ENCODE data around the gene SLC37A1.

SLC37A1 gene

DNA sequence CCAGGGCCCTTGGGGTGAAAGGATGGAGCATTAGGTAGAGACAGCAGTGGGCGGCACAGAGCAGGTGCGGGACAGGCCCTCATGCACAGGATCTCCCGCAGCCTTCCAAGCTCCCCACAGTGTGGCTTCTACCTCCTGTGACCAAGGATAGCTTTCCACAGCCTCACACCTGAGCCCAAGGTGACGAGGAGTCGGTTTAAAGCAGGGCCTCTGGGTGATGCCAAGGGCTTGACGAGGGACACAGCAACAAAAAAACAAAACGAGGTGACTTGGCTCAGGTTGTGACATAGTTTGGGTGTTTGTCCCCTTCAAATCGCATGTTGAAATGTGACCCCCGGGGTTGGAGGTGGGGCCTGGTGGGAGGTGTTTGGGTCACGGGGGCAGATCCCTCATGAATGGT lies 32.9 kb upstream of the SLC37A1 start:
- no peak for DNase-seq

DNA sequence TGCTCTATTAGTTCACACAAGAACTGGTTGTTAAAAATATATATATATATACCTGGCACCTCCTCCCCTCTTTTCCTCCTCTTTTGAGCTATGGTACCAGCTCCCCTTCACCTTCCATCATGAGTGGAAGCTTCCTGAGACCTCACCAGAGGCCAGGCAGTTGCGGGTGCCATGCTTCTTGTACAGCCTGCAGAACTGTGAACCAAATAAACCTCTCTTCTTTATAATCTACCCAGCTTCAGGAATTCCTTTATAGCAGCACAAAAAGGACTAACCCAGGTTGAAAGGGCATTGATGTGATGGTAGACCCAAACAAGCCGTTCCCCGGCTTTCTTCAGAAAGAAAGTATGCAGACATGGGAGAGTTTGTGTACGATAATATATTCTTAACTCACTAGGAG lies 32.5 kb upstream of the SLC37A1 start:
- no peak for DNase-seq

DNA sequence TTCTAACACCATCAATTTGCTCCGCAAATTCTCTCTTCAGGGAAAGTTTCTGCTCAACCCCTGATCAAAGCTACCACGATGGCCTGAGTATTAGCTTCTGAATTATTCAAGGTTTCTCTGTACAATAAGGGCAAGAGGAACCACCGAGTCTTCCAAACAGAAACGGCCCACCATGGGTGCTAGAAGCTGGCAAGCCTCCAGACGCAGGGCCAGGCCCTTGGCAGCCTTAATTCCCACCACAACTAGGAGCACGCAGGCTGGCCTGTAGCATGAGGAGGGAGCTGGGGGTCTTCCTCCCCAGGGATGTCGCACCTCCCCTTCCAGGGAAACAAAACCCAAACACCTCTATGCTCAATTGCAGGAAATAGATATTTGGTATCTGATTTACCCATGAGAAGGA lies 28.7 kb upstream of the SLC37A1 start:
- no peak for DNase-seq

DNA sequence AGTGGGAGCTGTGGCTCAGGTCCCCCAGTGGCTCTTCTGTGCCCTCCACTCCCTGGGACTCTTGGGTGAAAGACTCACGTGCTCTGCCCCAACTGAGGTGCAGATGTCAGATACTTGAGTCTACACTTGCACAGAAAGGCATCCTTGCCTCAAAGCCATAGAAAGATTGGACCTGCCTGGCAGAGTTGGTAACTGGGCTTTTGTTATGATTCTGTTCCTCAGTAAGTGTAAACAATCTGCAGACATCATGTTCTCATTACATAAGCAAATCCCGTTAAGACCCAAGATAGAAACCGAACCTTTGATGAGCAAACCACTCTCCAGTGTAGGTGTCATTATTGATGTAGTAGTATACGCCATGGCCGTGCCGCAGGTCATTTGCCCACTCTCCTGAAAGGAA lies 27.6 kb upstream of the SLC37A1 start:
- DNase-seq: no peak

DNA sequence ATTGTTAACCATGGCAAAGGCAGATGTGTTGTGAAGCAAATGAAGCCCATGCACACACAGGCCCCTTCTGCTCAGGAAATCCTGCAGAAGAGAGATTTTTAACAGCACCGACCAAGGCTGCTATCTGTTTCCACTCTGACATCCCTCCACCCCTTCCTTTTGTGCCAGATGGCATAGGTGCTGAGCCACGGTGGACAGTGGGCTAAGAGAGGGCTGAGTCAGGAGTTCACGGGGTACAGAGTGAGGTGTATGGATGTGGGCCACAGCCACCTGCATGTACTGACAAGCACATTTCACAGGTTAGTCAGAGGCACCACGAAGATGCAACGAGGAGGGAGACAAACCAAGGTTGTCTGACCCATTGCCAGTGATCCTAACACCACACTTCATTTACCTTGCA lies 27.1 kb upstream of the SLC37A1 start:
- DNase-seq: no peak

DNA sequence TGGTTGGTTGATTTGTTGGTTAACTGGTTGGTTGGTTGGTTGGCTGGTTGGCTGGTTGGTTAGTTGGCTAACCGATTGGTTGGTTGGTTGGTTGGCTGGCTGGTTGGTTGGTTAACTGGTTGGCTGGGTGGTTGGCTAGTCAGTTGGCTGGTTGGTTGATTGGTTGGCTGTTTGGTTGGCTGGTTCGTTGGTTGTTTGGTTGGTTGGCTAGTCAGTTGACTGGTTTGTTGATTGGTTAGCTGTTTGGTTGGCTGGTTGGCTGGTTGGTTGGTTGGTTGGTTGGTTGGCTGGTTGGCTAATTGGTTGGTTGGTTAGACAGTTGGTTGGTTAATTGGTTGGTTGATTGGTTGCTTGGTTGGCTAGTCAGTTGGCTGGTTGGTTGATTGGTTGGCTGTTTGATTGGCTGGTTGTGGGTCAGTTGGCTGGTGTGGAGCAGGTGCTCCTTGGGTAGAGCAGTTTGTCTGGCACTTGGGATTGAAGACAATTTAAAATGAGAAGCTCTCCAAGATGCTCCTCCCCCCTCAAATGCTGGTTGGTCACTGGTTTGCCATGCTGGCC lies 24.6 kb upstream of the SLC37A1 start:
- no peak for DNase-seq

DNA sequence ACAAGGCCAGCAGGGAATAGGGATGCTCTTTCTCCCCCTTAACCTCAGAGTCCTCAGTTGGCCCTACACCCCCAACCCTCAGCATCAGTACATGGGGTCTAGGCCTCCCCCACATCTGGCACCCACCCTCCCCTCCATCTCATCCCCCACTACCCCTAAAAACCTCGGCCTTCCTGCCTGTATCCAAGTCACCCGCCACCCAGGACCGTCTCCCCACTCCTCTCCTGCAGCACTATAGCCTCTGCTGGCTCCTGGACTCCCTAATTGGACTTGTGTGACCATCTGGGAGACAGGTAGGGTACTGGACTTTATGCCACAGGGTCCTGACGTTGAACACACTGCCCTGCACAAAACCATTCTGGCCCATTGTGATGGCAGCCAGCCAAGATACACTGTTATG lies 23.7 kb upstream of the SLC37A1 start:
- no peak for DNase-seq

DNA sequence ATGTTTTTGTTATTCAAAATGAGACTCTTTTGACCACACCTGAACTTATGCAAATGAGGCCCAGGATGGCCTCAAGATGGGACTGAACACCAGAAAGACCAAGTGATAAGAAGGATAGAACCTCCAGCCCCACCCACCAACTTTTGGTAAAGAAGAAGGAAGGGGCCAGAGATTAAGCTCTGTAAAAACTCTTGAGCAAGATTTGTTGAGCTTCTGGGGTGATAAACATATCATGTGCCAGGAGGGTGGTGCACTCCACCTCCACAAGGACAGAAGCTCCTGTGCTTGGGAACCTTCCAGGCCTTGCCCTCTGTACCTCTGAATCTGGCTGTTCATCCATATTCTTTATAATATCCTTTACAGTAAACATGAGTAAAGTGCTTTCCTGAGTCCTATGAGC lies 22.9 kb upstream of the SLC37A1 start:
- DNase-seq: no peak

DNA sequence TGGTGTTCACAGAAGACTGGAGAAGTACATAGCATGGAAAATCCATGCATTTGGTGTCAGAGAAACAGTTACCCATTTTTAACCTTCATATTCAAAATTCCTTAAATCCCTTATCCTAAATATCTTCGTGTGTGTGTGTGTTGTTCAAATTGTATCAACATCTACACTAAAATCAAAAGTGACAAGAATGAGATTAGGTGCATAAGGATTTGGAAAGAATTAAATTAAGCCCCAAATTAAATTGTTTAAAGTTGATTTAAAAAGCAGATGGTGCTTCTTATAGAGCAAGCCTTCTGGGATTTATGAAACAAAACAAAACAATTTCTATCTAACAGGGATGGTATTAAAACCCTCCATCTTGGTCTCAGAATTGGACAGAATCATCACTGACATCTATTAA lies 22.3 kb upstream of the SLC37A1 start:
- no peak for DNase-seq

DNA sequence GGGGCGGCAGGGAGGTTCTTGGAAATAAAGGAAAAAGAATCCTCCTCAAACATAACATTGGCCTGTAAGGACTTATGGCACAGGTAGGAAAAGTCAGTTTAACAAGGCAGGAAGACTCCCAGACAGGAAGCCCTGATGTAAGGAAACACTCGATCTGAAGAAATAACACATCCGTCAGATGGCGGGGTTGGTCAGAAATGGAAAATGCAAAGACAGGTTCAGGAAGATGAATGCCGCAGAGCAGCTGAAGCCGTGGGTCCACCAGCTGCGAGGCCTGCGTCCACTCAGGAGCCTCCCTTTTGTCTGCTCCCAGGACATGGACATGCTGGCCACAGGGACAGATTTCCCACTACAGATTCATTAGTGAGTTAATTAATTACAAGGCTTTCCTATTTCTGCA lies 21.5 kb upstream of the SLC37A1 start:
- DNase-seq: no peak

DNA sequence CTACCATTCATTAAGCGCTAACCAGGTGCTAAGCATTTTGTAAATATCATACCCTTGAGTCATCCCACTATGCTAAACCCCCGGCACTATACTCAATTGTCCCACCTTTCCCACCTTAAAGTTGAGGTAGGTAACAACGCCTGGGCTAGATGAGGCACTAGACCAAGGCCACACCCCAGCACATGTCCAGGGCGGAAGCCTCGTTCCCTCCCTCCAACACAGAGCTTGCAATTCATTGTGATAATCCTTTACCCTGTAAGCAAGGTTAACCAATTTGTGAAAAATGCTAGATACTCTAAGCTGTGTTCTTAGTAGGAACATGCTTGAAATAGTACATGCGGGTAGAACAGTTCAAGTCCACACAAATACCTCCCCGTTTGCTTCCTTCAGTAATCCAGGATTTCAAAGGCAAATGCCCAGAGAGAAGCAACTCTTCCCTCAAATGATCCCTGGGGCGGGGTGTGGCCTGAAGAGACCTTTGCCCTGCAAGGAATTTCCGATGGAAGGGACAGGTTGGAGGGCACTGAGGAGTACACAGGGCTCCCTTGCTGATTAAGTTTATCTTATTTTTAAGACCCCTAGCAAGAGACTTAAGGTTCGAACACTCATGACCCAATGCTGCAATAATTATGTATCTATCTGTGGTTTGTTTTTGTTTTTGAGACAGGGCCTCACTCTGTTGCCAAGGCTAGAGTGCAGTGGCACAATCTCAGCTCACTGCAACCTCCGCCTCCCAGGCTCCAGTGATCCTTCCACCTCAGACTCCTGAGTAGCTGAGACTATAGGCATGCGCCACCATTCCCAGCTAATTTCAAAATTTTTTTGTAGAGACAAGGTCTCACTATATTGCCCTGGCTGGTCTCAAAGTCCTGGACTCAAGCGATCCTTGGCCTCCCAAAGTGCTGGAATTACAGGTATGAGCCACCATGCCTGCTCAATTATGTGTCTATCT lies 20.3 kb upstream of the SLC37A1 start:
- DNase-seq: no peak

DNA sequence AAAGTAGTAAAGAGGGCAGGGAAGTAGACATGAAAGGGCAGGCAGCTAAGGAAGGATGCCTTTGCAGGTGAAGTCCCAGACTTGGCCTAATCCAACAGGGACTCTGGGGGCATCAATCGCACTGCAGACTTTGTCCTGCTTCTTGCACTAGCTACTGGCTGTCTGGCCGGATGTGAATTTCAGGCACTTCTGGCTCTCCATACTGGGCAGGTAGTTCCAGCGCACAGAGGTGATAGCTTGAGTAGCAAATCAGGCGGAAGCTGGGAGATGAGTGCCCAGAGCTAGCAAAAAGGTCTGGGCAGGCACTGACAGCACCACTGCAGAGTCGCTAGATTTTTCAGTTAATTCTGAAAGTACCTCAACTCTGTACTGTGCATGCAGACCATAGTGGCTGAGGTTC lies 18.6 kb upstream of the SLC37A1 start:
- no peak for DNase-seq

DNA sequence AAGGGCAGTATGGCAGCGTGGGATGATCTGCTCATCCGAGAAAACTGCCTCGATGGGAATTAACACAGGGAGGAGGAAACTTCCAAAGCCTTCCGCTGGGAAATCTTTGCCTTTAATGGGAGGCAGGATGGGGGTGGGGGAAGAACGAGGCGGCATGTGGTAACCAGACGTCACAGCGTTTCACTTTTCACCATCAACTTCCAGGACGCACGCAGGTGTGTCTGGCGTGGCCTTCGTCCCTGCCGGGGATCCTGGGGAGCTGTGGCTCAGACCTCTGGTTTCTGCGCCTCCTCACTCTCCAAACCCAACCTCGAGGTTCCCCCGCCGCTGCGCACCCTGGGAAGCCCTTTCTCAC lies 17.9 kb upstream of the SLC37A1 start:
- DNase-seq: no peak

DNA sequence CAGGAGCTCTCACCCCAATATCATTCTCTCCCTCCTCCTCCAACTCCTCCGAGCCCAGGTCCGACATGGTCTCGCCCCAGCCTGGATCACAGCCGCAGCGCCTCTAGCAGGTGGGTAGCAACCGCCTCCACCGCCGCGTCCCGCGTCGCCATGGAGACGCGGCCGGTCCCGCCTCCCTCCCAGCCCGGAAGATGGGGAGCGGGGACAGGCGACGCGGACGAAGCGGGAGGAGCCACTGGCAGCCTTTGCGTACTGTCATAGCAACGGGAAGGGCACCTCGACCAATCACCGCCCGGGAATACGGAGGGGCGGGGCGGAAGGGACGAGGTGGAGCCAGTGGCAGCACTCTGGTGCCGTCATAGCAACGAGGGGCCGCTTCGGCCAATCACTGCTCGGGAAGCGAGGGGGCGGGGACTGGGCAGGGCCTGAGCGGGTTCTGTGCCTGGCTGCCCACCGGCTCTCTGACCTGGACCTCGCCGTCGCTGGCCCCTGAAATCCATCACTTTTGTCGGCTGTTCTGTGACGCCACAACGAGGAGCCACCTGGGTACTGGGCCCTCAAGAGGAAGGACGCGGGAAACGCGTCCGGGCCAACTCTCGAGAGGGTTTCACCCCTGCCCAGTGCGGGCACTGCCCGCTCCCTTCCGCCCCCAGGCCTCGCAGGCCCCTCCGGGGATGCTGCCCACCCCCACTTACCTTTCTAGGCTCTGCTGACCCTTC lies 17.4 kb upstream of the SLC37A1 start, which contains the start of gene RSPH1:
TSS of gene RSPH1 (minus strand) at position 105 of the 719 bp plus-strand sequence. CDS start at position 67, 38 bp downstream.
- peak; percentile 99 to 100 for DNase-seq

DNA sequence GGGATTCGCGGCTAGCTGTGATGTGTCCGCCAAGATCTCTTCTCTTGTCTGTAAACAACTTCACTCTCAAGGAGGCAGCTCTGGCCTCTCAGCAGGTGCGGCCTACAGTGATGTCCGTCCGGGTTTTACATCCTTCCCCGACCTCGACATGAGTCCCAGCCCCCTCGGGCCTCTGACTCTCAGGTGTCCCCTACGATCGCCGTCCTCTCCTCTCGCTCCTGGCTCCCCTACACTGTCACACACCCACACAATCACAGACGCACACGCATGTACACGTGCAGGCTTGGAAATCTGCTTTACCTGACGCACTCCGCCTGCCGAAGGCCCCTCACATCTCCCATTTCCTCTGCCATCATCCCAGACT lies 16.8 kb upstream of the SLC37A1 start:
- no peak for DNase-seq

DNA sequence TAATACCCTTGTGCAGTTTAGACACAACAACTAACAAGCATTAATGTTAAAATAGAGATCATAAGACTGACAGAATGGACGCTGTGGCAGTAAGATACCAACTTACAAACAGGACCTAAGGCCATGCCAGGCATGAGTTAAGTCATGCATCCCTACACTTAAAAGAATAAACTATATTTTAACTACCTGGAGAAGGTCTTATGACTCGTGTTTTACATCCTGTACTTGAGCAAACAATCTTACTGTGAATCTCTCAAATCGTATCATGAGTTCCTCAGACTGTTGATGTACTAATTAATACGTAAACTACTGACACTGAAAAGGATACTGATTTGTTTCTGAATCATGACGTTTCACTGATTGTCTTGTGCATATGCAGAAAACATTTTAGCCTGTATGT lies 15.6 kb upstream of the SLC37A1 start:
- DNase-seq: no peak

DNA sequence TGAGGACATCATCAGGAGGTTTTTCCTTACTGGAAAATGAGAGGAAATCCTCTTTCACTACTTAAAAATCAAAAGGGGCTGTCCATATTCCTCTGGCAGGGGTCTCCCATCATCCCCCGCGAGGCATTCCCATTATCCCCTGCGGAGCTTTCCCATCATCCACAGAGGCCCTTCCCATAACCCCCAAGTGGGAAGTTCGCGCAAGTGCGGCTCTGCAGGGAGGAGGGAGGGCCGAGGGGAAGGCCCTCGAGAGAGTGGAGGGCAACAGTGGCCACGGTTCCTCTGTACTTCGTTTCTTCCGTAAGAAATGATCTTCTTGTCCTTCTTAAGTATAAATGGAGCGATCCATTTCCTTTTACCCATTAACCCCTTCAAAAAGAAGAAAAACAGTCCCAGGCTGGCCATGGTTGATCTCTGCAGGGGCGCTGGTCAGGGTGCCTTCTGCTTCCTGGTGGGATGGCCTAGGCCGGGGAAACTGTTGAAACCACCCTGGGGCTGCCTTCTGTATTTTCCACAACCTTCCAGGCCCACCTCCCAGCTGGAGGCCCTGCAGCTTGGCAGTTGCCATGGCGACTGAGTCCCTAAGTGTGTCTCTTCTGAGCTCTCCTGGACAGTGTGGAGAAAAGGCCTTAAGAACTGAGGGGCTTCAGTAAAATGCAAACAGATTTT lies 14.1 kb upstream of the SLC37A1 start:
- DNase-seq: no peak

DNA sequence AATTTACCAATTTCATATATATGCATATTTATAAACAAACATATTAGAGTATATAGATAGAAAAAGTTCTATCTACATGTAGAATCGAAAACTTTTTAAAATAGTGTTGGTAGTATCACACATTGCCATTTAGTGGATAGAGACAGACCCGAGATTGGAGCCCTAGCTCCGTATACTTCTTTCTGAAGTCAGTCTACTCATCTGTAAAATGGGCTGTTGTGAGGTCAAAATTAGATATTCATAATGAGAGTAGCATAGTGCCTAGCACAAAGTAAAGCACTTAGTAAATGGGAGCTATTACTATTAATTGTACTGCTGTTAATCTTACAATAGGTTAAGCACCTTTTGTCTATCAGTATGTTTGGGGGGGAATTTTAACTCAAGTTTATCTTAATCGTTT lies 13.4 kb upstream of the SLC37A1 start:
- no peak for DNase-seq

DNA sequence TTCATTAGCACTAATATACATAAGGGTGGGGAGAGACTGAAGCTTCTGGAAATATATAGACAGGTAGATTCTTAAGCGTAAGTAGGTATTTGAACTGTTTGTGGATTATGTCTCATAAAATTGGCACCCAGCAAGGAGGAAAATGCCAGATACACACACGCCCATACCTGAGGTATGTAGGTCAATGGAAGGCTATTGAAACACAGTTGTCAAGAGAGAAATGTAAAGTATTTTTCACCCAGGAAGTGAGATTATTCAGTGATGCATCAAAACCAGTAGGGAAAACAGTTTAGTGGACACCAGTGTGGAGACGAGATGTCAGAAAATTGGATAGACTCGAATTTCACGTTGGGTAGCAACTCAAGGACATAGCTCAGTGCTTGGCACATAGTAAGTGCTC lies 12.9 kb upstream of the SLC37A1 start:
- DNase-seq: no peak

DNA sequence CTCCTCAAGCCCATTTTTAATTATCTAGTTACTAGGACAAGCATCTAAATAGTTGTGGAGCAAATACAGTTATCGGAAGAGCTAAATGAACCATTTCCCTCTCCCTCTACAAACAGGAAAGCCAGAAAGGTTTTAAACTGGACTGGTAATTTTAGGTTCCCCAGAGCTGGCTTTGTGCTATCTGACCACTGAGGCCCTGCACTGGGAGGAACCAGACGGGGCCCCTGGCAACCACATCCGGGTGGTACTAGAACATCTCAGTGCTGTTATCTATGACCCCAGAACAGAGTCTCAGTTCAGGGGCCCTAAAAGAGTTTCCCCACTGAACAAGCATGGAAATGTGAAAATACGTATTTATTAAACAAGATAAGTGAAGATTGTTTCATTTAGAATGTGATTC lies 9.9 kb upstream of the SLC37A1 start:
- no peak for DNase-seq

DNA sequence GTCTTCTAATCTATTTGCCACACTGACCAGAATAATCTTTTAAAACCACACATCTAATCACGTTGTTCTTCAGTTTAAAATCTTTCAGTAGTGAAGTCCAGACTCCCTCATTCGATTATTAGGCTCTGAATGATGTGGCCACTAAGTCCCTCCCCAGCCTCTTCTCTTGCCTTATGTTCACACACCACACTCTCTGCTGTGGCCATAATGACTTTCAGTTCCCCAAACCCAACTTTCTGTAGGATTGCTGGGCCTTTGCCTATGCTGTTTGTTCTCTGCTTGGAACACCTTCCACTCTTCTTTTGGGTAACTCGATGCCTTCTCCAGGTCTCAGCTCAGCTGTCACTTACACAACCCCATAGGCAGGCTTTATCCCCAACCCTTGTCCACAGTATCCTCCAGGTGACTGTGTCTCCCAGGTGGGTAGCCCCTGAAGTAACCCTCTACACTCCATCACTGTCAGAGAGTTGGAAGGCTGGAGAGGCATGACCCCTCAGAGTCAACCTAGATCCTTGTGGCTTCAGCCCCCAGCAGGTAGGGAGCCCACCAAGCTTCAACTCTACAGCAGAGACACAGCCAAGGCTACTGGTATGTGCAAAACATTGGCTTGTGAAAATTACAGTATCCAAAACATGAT lies 8.4 kb upstream of the SLC37A1 start:
- no peak for DNase-seq

DNA sequence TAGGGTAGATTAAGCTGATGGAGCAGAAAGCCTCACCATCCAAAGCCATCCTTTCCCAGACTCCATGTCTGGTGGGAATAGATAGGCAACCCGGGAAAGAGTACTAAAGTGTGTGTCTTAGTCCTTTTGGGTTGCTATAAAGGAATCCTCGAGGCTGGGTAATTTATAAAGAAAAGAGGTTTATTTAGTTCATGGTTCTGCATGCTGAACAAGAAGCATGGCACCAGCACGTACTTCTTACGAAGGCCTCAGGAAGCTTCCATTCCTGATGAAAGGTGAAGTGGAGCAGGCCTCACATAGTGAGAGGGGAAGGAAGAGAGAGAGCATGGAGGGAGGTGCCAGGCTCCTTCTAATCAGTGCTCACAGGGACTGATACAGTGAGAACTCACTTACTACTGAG lies 6.2 kb upstream of the SLC37A1 start:
- DNase-seq: no peak

DNA sequence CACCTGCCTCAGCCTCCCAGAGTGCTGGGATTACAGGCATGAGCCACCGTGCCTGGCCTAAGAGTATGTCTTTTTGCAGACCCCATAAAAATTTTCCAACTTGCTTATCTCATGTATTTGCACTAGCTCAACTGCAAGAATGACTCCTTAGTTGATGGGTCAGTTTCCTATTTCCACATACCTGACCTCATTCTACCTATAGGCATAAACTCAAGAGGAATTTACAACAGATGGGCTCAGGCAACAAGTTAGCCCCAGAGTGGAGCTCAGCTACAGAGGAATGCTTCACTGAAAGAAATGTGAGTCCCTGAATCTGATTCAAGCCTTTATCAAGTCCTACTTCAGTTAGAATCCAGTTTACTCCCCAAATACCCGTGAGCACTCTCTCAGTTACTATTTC lies 5.3 kb upstream of the SLC37A1 start:
- no peak for DNase-seq
